ENCODE measurements around the gene EIF1AD.

- no peak for TF ChIP-seq ISL1 (CRISPR knock-in tag; IDR thresholded peaks at IDR 0.05)
- no peak for TF ChIP-seq ZNF8 (CRISPR knock-in tag; IDR thresholded peaks at IDR 0.05)
- TF ChIP-seq ZFP3 (CRISPR knock-in tag; IDR thresholded peaks at IDR 0.05) = no peak
- TF ChIP-seq ARNTL (CRISPR knock-in tag; IDR thresholded peaks at IDR 0.05; ENCODE audit: borderline replicate concordance, low read depth) = no peak
- TF ChIP-seq SNAI2 (CRISPR knock-in tag; IDR thresholded peaks at IDR 0.05) = no peak
- no peak for TF ChIP-seq PATZ1 (CRISPR knock-in tag; IDR thresholded peaks at IDR 0.05; ENCODE audit: borderline replicate concordance)
- no peak for TF ChIP-seq ZFP30 (CRISPR knock-in tag; IDR thresholded peaks at IDR 0.05)
These were observed 47.2 kb downstream of the EIF1AD start for GRCh38 chr11:65954771-65955170.

Data from SK-N-SH treated with all-trans-retinoic acid at 6 μM for 48 hours (cell line).